Measurements from ENCODE around the gene TTC34. TPM values are rescaled to one million over a fixed set of nuclear protein-coding genes. Genes with fewer than 3 reads are reported as not detected.
A peak's percentile ranks its signal among the peaks of the same experiment; 100 is the strongest.

TTC34 gene
- total RNA-seq, 1 donor from 2014 or later: 3.6 TPM

DNA sequence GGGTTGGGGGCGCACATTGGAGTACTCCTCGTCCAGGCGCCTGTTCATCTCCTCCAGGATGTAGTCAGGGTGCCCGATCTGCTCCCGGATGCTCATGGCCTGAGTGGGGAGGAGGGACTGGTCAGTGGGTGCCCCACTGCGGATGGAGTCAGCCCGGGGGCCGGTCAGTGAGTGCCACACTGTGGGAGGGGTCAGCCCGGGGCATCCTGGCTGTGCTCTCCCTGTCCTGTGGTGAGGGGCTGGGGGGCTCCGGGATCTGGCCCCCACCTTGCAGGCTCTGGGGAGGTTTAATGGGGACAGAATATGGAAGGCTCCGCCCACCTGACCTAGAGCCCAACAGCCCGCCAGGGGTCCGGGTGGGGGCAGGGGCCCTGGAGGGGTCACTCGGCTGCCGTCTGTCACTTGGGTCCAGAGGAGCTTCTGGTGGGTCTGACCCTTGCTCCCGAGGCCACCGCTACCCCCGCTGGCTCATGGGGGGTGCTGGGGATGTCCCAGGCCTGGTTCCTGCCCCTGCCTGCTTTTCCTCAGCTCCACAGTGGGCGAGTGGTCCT, 206.2 kb downstream of the TTC34 start:
- no peaks in the 10 kb centered on the region for H3K36me3 Mint-ChIP-seq
- H3K4me1 Mint-ChIP-seq: peaks cover 13% of the 10 kb centered on the region
- H3K9me3 Mint-ChIP-seq: peaks cover 8% of the 10 kb centered on the region
- no peak overlapping the region for H3K4me3 Mint-ChIP-seq
- TF ChIP-seq, protein P1, sequence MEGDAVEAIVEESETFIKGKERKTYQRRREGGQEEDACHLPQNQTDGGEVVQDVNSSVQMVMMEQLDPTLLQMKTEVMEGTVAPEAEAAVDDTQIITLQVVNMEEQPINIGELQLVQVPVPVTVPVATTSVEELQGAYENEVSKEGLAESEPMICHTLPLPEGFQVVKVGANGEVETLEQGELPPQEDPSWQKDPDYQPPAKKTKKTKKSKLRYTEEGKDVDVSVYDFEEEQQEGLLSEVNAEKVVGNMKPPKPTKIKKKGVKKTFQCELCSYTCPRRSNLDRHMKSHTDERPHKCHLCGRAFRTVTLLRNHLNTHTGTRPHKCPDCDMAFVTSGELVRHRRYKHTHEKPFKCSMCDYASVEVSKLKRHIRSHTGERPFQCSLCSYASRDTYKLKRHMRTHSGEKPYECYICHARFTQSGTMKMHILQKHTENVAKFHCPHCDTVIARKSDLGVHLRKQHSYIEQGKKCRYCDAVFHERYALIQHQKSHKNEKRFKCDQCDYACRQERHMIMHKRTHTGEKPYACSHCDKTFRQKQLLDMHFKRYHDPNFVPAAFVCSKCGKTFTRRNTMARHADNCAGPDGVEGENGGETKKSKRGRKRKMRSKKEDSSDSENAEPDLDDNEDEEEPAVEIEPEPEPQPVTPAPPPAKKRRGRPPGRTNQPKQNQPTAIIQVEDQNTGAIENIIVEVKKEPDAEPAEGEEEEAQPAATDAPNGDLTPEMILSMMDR (IDR thresholded peaks at IDR 0.05; ENCODE audit: unreplicated experiment): no peak
- no peak for DNase-seq (ENCODE audit: low spot score in 2 of 2, unreplicated experiment in 2 of 2)
- peaks cover 12% of the 10 kb centered on the region for H3K27me3 Mint-ChIP-seq (ENCODE audit: low read depth)
- no peak overlapping the region for H3K27ac Mint-ChIP-seq

DNA sequence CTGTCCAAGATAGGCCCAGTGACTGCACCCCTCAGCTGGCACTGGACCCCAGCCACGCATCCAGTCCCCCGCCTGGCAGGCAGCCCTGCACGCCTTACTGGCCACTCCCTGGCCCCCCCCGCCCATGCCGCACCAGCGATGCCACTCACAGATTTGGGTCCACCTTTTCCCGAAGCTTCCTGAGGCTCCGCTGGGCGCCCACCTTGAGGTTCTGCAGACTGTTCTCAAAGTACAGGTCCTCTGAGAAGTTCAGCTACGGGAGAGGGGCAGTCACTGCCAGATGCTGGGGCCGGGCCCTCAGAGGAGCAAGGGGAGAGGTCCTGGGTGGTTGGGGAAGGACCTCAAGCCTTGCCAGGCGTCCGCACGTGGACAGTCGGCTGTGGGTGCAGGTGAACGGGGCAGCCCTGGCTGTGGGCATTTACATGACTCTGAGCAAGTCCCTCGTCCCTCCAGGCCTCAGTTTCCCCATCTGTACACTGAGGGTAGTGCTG, 206.8 kb downstream of the TTC34 start:
- H3K4me1 Mint-ChIP-seq: peaks cover 13% of the 10 kb centered on the region
- no peak overlapping the region for H3K4me3 Mint-ChIP-seq
- H3K36me3 Mint-ChIP-seq: no peaks in the 10 kb centered on the region

DNA sequence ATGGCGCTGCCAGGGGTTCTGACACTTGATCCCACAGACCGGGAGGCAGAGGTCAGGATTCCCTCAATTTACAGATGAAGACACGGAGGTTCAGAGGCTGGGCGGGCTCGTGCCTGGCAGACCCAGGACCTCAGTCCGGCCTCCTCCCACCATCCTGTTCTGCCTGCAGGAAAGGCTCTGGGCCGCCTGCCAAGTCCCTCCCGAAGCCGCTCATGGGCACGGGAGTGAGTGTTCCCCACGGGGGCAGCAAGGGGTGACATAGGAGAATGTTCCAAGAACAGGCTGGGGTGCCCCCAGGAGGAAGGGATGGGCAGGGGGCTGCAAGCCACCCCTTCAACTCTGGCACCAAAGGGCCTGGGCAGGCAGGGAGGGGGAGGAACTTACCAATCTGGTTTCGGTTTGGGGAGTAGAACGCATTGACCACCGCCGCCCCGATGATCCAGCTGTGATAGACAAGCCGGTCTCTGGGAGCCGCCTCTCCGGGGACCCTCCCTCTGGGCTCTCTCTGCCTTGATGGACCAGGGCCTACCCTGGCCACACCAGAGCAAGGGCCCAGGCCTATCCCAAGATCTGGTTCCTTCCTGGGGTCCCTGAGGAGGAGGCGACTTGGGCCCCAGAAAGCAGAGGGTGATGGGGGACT, 207.4 kb downstream of the TTC34 start:
- no peaks in the 10 kb centered on the region for H3K36me3 Mint-ChIP-seq
- TF ChIP-seq, protein P1 (IDR thresholded peaks at IDR 0.05; ENCODE audit: unreplicated experiment): no peak
- H3K4me1 Mint-ChIP-seq: peaks cover 13% of the 10 kb centered on the region
- peaks cover 8% of the 10 kb centered on the region for H3K9me3 Mint-ChIP-seq
- no peak overlapping the region for H3K27ac Mint-ChIP-seq
- no peak overlapping the region for H3K4me3 Mint-ChIP-seq
- H3K27me3 Mint-ChIP-seq (ENCODE audit: low read depth): peaks cover 12% of the 10 kb centered on the region
- DNase-seq (ENCODE audit: low spot score in 2 of 2, unreplicated experiment in 2 of 2): peak in 1 of 2 experiments; percentile 63

More for the DNA sequence above, 206.8 kb downstream of the TTC34 start:
- Mint-ChIP-seq H3K27me3 (ENCODE audit: low read depth) (peaks cover 12% of the 10 kb centered on the region), H3K9me3 (peaks cover 8% of the 10 kb centered on the region), H3K27ac (no peak overlapping the region)
- DNase-seq (ENCODE audit: low spot score in 2 of 2, unreplicated experiment in 2 of 2): no peak
- TF ChIP-seq, protein P1 (IDR thresholded peaks at IDR 0.05; ENCODE audit: unreplicated experiment): no peak

DNA sequence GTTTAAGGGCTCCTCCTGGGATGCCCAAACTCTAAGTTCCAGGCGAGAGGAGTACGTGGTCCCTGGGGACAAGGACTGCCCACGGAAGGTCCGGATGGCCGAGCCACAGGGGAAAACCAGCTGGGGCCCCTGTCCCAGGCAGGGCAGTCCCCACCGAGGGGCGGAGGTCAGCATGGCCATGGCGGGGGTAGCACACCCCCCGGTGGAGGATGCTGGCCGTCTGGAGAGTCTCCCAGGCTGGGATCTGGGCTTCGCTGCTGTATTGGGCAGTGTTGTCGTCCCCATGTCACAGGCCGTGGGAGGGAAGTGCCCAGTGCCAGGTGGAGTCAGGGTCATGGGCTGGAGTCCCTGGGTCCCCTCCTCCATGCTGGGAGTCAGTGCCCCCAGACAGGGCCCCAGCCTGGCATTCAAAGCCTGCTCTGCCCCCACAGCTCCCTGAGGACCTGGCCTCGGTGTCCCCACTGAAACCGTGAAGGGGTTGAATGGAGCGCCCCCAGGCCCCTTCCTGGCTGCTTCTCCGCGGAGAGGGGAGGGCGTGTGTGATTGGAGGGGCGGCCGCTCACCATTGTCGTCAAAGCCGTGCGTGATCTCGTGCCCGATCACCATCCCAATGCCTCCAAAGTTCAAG, 208.1 kb downstream of the TTC34 start:
- peaks cover 8% of the 10 kb centered on the region for H3K27me3 Mint-ChIP-seq (ENCODE audit: low read depth)
- TF ChIP-seq, protein P1 (IDR thresholded peaks at IDR 0.05; ENCODE audit: unreplicated experiment): no peak
- no peak for DNase-seq (ENCODE audit: low spot score in 2 of 2, unreplicated experiment in 2 of 2)
- H3K9me3 Mint-ChIP-seq: peaks cover under 1% of the 10 kb centered on the region
- no peak overlapping the region for H3K27ac Mint-ChIP-seq
- no peak overlapping the region for H3K4me3 Mint-ChIP-seq
- peaks cover 13% of the 10 kb centered on the region for H3K4me1 Mint-ChIP-seq
- no peaks in the 10 kb centered on the region for H3K36me3 Mint-ChIP-seq

DNA sequence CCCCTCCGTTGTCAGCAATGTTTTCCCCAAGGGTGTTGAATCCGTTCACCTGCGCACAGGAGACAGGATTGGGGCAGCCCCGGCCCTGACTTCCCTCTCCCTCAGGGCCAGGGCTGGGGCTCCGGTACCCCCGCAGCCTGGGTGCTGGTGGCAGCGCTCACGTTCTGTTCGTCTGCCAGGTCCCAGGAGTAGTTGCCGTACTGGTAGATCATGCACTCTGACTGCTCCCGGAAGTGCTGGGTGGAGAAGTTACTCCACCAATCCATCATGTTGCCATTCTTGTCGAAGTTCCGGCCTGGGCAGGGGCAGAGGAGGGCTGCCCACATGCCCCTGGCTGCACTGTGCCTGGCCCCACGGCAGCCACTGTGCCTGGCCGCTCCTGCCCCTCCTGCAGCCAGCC, 208.8 kb downstream of the TTC34 start:
- Mint-ChIP-seq H3K36me3 (no peaks in the 10 kb centered on the region), H3K27ac (peak overlapping the region; percentile 39), H3K27me3 (ENCODE audit: low read depth) (peaks cover 5% of the 10 kb centered on the region), H3K4me3 (no peak overlapping the region), H3K4me1 (peaks cover 15% of the 10 kb centered on the region), H3K9me3 (no peaks in the 10 kb centered on the region)
- TF ChIP-seq, protein P1 (IDR thresholded peaks at IDR 0.05; ENCODE audit: unreplicated experiment): no peak
- peak in 1 of 2 experiments; percentile 37 for DNase-seq (ENCODE audit: low spot score in 2 of 2, unreplicated experiment in 2 of 2)

All from mesothelial cell of epicardium (in vitro differentiated cells).